Chondrocyte (in vitro differentiated cells): ENCODE data around the gene CLHC1. TPM values are rescaled to one million over a fixed set of nuclear protein-coding genes. Genes with fewer than 3 reads are reported as not detected.

Experiments used
- DNase-seq: peaks from one replicate; pipeline ENCODE4 v3.0.0; 2021; ENCODE audit warnings: mixed read lengths, low spot score
- H3K27ac Mint-ChIP-seq: one replicate; pipeline ENCODE4 v1.8.0; 2021; ENCODE audit warnings: mild to moderate bottlenecking, moderate library complexity, mixed read lengths; ENCODE audit not compliant: unreplicated experiment
- H3K27me3 Mint-ChIP-seq: 2 replicates; pipeline ENCODE4 v1.8.0; 2021; ENCODE audit warnings: low read depth, mixed read lengths
- H3K36me3 Mint-ChIP-seq: 2 replicates; pipeline ENCODE4 v1.8.0; 2021; ENCODE audit warnings: low read depth, mixed read lengths
- H3K4me1 Mint-ChIP-seq: 2 replicates; pipeline ENCODE4 v1.8.0; 2021; ENCODE audit warnings: low read depth, mild to moderate bottlenecking, mixed read lengths
- H3K4me3 Mint-ChIP-seq: one replicate; pipeline ENCODE4 v1.8.0; 2021; ENCODE audit warnings: mild to moderate bottlenecking, moderate library complexity, mixed read lengths; ENCODE audit not compliant: unreplicated experiment
- H3K9me3 Mint-ChIP-seq: 2 replicates; pipeline ENCODE4 v1.8.0; 2021; ENCODE audit warnings: low read depth, mixed read lengths
- CTCF ChIP-seq: fragments of 200-600 bp; sonication (generic); IDR thresholded peaks from 2 replicates; pipeline ENCODE4 v1.5.0; 2021; ENCODE audit warnings: antibody characterized with exemption, mild to moderate bottlenecking, moderate library complexity
- total RNA-seq: library from RNA; stranded (reverse); gene quantifications from 3 replicates; pipeline ENCODE4 v1.2.1, GENCODE V29; 2021

The CLHC1 gene
- total RNA-seq, 1 donor from 2014 or later = 16.5 TPM

GRCh38 chr2:55157474-55157884 is 74.6 kb downstream of the CLHC1 start:
- peak; percentile 27 for TF ChIP-seq CTCF
- H3K4me1 Mint-ChIP-seq = peaks cover 75% of the 10 kb centered on the region
- DNase-seq = no peak
- H3K9me3 Mint-ChIP-seq = no peaks in the 10 kb centered on the region
- H3K27me3 Mint-ChIP-seq = no peaks in the 10 kb centered on the region
- no peak overlapping the region for H3K4me3 Mint-ChIP-seq
- peak overlapping the region; percentile 79 for H3K27ac Mint-ChIP-seq
- H3K36me3 Mint-ChIP-seq = no peaks in the 10 kb centered on the region

- no peaks in the 10 kb centered on the region for H3K27me3 Mint-ChIP-seq
- DNase-seq = no peak
- no peaks in the 10 kb centered on the region for H3K36me3 Mint-ChIP-seq
- peaks cover 77% of the 10 kb centered on the region for H3K4me1 Mint-ChIP-seq
- H3K27ac Mint-ChIP-seq = peak overlapping the region; percentile 91
- no peaks in the 10 kb centered on the region for H3K9me3 Mint-ChIP-seq
- H3K4me3 Mint-ChIP-seq = no peak overlapping the region
- TF ChIP-seq CTCF = no peak
These were observed 75.1 kb downstream of the CLHC1 start for GRCh38 chr2:55156984-55157383.

GRCh38 chr2:55156326-55156725 is 75.8 kb downstream of the CLHC1 start:
- TF ChIP-seq CTCF = no peak
- Mint-ChIP-seq H3K36me3 (no peaks in the 10 kb centered on the region), H3K27ac (peak overlapping the region; percentile 91), H3K4me3 (no peak overlapping the region), H3K27me3 (no peaks in the 10 kb centered on the region), H3K9me3 (no peaks in the 10 kb centered on the region), H3K4me1 (peaks cover 78% of the 10 kb centered on the region)
- DNase-seq = no peak

- no peak for DNase-seq
- Mint-ChIP-seq H3K4me1 (peaks cover 82% of the 10 kb centered on the region), H3K27me3 (no peaks in the 10 kb centered on the region), H3K27ac (peak overlapping the region; percentile 91), H3K36me3 (no peaks in the 10 kb centered on the region), H3K9me3 (no peaks in the 10 kb centered on the region), H3K4me3 (no peak overlapping the region)
- no peak for TF ChIP-seq CTCF
These were observed 76.3 kb downstream of the CLHC1 start for GRCh38 chr2:55155764-55156281.

GRCh38 chr2:55155206-55155605 is 76.9 kb downstream of the CLHC1 start:
- Mint-ChIP-seq H3K4me1 (peaks cover 82% of the 10 kb centered on the region), H3K4me3 (no peak overlapping the region), H3K36me3 (no peaks in the 10 kb centered on the region), H3K9me3 (no peaks in the 10 kb centered on the region), H3K27ac (peak overlapping the region; percentile 91), H3K27me3 (no peaks in the 10 kb centered on the region)
- DNase-seq = no peak
- TF ChIP-seq CTCF = no peak
